HG03066 (cell line): Measurements from ENCODE around the gene C7orf57.
A peak's percentile ranks its signal among the peaks of the same experiment; 100 is the strongest.

Experiments used
- ATAC-seq: cut with Tn5 transposase; IDR thresholded peaks from one replicate; pipeline ENCODE4 v1.9.1; 2021; ENCODE audit warnings: low read depth; ENCODE audit not compliant: unreplicated experiment

Gene C7orf57

GRCh38 chr7:48106906-48107659, 71.7 kb downstream of the C7orf57 start:
- no peak for ATAC-seq

GRCh38 chr7:48107926-48108472, 72.7 kb downstream of the C7orf57 start:
- no peak for ATAC-seq

GRCh38 chr7:48108959-48109847, 73.9 kb downstream of the C7orf57 start:
- ATAC-seq: no peak

GRCh38 chr7:48109848-48110663, 74.7 kb downstream of the C7orf57 start:
- peak; percentile 91 for ATAC-seq

GRCh38 chr7:48110868-48111267, 75.5 kb downstream of the C7orf57 start:
- no peak for ATAC-seq
